ENCODE data around the gene MACF1. TPM values are rescaled to one million over a fixed set of nuclear protein-coding genes. Genes with fewer than 3 reads are reported as not detected.
"Not testable (repeated sequence)": the region's sequence is repeated elsewhere in the genome, so short reads cannot be mapped to it uniquely, and the experiment has no call there.

MACF1 gene
- total and polyA plus RNA-seq, 4 donors: 69.1 to 966 (median 233) TPM

- Histone ChIP-seq H3K27ac (ENCODE audit: low read depth in 1 of 2, low read length in 1 of 2) (no peak overlapping the region), H3K4me1 (ENCODE audit: control insufficient read depth in 5 of 5, insufficient read depth in 5 of 5, low read length in 5 of 5) (peaks cover 0 to 7% (median 0%) of the 10 kb centered on the region in 5 donors), H3K27me3 (ENCODE audit: control insufficient read depth in 3 of 3, insufficient read depth in 3 of 3, low read length in 2 of 3) (no peaks in the 10 kb centered on the region), H3K9me3 (ENCODE audit: control insufficient read depth in 4 of 4, insufficient read depth in 3 of 4, low read length in 3 of 4) (no peaks in the 10 kb centered on the region), H3K9ac (ENCODE audit: insufficient read depth in 1 of 2, low read length in 2 of 2) (no peak overlapping the region), H3K4me3 (no peak overlapping the region), H3K36me3 (ENCODE audit: control insufficient read depth in 4 of 4, insufficient read depth in 4 of 4, low read length in 4 of 4) (no peaks in the 10 kb centered on the region)
- TF ChIP-seq CTCF (IDR thresholded peaks at IDR 0.05; ENCODE audit: control extremely low read depth, extremely low read depth): no peak
- WGBS, 2 donors: 44 to 47% methylated on average over 22 of the region's 22 CpGs
- DNase-seq (peak; percentile 30 to 58 (median 36)), ATAC-seq (ENCODE audit: insufficient read depth, low FRiP score) (no peak)
These were observed 305.0 kb downstream of the MACF1 start for GRCh38 chr1:39509360-39510009.

DNA sequence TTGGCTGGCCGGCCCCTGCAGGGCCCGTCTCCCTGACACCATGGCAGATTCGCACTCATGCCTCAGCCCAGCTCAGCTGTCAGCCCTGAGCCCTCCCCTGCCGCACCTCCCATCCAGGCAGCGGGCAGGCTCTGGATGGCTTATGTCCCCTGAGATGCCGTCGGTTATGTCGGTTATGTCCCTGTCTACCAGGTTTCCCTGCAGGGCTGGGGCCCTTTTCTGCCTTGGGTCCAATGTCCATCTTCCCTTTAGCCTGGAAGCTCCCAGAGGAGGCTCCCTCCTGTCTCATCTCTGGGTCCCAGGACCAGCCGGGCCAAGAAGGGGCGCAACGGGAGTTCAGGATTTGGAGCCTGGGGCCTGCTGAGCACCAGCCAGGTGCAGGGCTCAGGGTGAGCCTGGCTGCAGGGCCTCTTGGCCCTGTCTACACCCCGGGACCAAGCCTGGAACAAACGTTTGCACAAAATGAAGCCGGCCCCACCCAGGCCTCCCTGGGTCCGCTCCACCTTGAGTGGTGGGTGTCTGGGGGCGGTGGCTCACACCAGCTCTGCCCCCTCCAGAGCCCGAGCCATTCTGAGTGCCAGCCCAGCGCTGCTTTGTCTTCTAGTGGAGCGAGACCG, 306.2 kb downstream of the MACF1 start:
- not testable (repeated sequence) for H3K9ac ChIP-seq (ENCODE audit: insufficient read depth in 1 of 2, low read length in 2 of 2); H3K27me3 ChIP-seq (ENCODE audit: control insufficient read depth in 3 of 3, insufficient read depth in 3 of 3, low read length in 2 of 3); H3K4me1 ChIP-seq (ENCODE audit: control insufficient read depth in 5 of 5, insufficient read depth in 5 of 5, low read length in 5 of 5); ATAC-seq (ENCODE audit: insufficient read depth, low FRiP score); DNase-seq; H3K4me3 ChIP-seq; H3K36me3 ChIP-seq (ENCODE audit: control insufficient read depth in 4 of 4, insufficient read depth in 4 of 4, low read length in 4 of 4); H3K9me3 ChIP-seq (ENCODE audit: control insufficient read depth in 4 of 4, insufficient read depth in 3 of 4, low read length in 3 of 4); H3K27ac ChIP-seq (ENCODE audit: low read depth in 1 of 2, low read length in 1 of 2)
- 90 to 92% methylated on average over 14 to 17 of the region's 20 CpGs for WGBS, 2 donors

DNA sequence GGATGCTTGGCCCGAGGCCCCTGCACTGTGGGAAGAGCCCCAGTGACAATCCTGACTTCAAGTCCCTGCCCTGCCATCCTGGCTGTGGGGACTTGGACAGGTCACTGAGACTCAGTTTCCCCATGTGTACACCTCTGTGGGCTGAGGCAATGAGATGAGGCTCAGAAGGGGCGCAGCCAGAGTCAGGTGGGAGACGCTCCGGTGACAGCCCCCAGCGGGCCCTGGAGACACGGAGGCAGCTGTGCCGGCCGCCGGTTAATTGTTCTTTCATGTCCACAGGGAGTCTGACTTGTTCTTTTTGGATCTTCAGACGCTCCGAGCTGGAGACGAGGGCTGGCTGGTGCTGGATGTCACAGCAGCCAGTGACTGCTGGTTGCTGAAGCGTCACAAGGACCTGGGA, 307.0 kb downstream of the MACF1 start:
- H3K9me3 ChIP-seq (ENCODE audit: control insufficient read depth in 4 of 4, insufficient read depth in 3 of 4, low read length in 3 of 4); H3K27ac ChIP-seq (ENCODE audit: low read depth in 1 of 2, low read length in 1 of 2); H3K4me1 ChIP-seq (ENCODE audit: control insufficient read depth in 5 of 5, insufficient read depth in 5 of 5, low read length in 5 of 5); H3K36me3 ChIP-seq (ENCODE audit: control insufficient read depth in 4 of 4, insufficient read depth in 4 of 4, low read length in 4 of 4); ATAC-seq (ENCODE audit: insufficient read depth, low FRiP score); H3K4me3 ChIP-seq; DNase-seq; H3K27me3 ChIP-seq (ENCODE audit: control insufficient read depth in 3 of 3, insufficient read depth in 3 of 3, low read length in 2 of 3); H3K9ac ChIP-seq (ENCODE audit: insufficient read depth in 1 of 2, low read length in 2 of 2): not testable (repeated sequence)
- WGBS, 2 donors: 88 to 90% methylated on average over 8 of the region's 13 CpGs

- not testable (repeated sequence) for ATAC-seq (ENCODE audit: insufficient read depth, low FRiP score); DNase-seq
- WGBS, 2 donors: 26 to 42% methylated on average over 7 of the region's 25 CpGs
These were observed 307.8 kb downstream of the MACF1 start for GRCh38 chr1:39512234-39512847.

GRCh38 chr1:39514710-39515124, 310.2 kb downstream of the MACF1 start:
- not testable (repeated sequence) for H3K27me3 ChIP-seq (ENCODE audit: control insufficient read depth in 3 of 3, insufficient read depth in 3 of 3, low read length in 2 of 3); H3K4me3 ChIP-seq; ATAC-seq (ENCODE audit: insufficient read depth, low FRiP score); H3K9ac ChIP-seq (ENCODE audit: insufficient read depth in 1 of 2, low read length in 2 of 2); H3K4me1 ChIP-seq (ENCODE audit: control insufficient read depth in 5 of 5, insufficient read depth in 5 of 5, low read length in 5 of 5); H3K36me3 ChIP-seq (ENCODE audit: control insufficient read depth in 4 of 4, insufficient read depth in 4 of 4, low read length in 4 of 4); H3K27ac ChIP-seq (ENCODE audit: low read depth in 1 of 2, low read length in 1 of 2); H3K9me3 ChIP-seq (ENCODE audit: control insufficient read depth in 4 of 4, insufficient read depth in 3 of 4, low read length in 3 of 4)
- WGBS, 2 donors: 2% methylated on average over 46 of the region's 46 CpGs; no CpG with 5 or more reads in 1 of the 2 donors
- DNase-seq: peak in 2 of 3 donors; percentile 5 to 17

More at GRCh38 chr1:39512234-39512847, 307.8 kb downstream of the MACF1 start:
- not testable (repeated sequence) for H3K27me3 ChIP-seq (ENCODE audit: control insufficient read depth in 3 of 3, insufficient read depth in 3 of 3, low read length in 2 of 3); H3K4me3 ChIP-seq; H3K4me1 ChIP-seq (ENCODE audit: control insufficient read depth in 5 of 5, insufficient read depth in 5 of 5, low read length in 5 of 5); H3K27ac ChIP-seq (ENCODE audit: low read depth in 1 of 2, low read length in 1 of 2); H3K9me3 ChIP-seq (ENCODE audit: control insufficient read depth in 4 of 4, insufficient read depth in 3 of 4, low read length in 3 of 4); H3K36me3 ChIP-seq (ENCODE audit: control insufficient read depth in 4 of 4, insufficient read depth in 4 of 4, low read length in 4 of 4); H3K9ac ChIP-seq (ENCODE audit: insufficient read depth in 1 of 2, low read length in 2 of 2)

DNA sequence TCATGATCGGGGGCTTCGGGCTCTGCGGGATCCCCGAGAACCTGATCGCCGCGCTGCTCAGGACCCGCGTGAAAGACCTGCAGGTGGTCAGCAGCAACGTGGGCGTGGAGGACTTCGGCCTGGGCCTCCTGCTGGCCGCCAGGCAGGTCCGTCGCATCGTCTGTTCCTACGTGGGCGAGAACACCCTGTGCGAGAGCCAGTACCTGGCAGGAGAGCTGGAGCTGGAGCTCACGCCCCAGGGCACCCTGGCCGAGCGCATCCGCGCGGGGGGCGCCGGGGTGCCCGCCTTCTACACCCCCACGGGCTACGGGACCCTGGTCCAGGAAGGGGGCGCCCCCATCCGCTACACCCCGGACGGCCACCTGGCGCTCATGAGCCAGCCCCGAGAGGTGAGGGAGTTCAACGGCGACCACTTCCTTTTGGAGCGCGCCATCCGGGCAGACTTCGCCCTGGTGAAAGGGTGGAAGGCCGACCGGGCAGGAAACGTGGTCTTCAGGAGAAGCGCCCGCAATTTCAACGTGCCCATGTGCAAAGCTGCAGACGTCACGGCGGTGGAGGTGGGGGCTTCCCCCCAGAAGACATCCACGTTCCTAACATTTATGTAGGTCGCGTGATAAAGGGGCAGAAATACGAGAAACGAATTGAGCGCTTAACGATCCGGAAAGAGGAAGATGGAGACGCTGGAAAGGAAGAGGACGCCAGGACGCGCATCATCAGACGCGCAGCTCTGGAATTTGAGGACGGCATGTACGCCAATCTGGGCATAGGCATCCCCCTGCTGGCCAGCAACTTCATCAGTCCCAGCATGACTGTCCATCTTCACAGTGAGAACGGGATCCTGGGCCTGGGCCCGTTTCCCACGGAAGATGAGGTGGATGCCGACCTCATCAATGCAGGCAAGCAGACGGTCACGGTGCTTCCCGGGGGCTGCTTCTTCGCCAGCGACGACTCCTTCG, 310.9 kb downstream of the MACF1 start:
- H3K9ac ChIP-seq (ENCODE audit: insufficient read depth in 1 of 2, low read length in 2 of 2); H3K27ac ChIP-seq (ENCODE audit: low read depth in 1 of 2, low read length in 1 of 2); ATAC-seq (ENCODE audit: insufficient read depth, low FRiP score); H3K4me1 ChIP-seq (ENCODE audit: control insufficient read depth in 5 of 5, insufficient read depth in 5 of 5, low read length in 5 of 5); H3K4me3 ChIP-seq; H3K27me3 ChIP-seq (ENCODE audit: control insufficient read depth in 3 of 3, insufficient read depth in 3 of 3, low read length in 2 of 3); H3K9me3 ChIP-seq (ENCODE audit: control insufficient read depth in 4 of 4, insufficient read depth in 3 of 4, low read length in 3 of 4); H3K36me3 ChIP-seq (ENCODE audit: control insufficient read depth in 4 of 4, insufficient read depth in 4 of 4, low read length in 4 of 4): not testable (repeated sequence)
- WGBS, 2 donors: 0 to 27% methylated on average over 15 to 24 of the region's 78 CpGs
- DNase-seq: peak in 1 of 3 donors; percentile 29

- 88 to 94% methylated on average over 3 to 4 of the region's 4 CpGs for WGBS, 2 donors
- DNase-seq; ATAC-seq (ENCODE audit: insufficient read depth, low FRiP score); H3K27ac ChIP-seq (ENCODE audit: low read depth in 1 of 2, low read length in 1 of 2); H3K4me3 ChIP-seq; H3K27me3 ChIP-seq (ENCODE audit: control insufficient read depth in 3 of 3, insufficient read depth in 3 of 3, low read length in 2 of 3); H3K9me3 ChIP-seq (ENCODE audit: control insufficient read depth in 4 of 4, insufficient read depth in 3 of 4, low read length in 3 of 4); H3K9ac ChIP-seq (ENCODE audit: insufficient read depth in 1 of 2, low read length in 2 of 2); H3K36me3 ChIP-seq (ENCODE audit: control insufficient read depth in 4 of 4, insufficient read depth in 4 of 4, low read length in 4 of 4); H3K4me1 ChIP-seq (ENCODE audit: control insufficient read depth in 5 of 5, insufficient read depth in 5 of 5, low read length in 5 of 5): not testable (repeated sequence)
These were observed 312.3 kb downstream of the MACF1 start for GRCh38 chr1:39516841-39517240.
